CD8-positive, alpha-beta memory T cell (primary cell): ENCODE results near the gene BICDL1. TPM values are rescaled to one million over a fixed set of nuclear protein-coding genes. Genes with fewer than 3 reads are reported as not detected.
A peak's percentile ranks its signal among the peaks of the same experiment; 100 is the strongest.

Experiments
- CTCF ChIA-PET: fragments of 350-600 bp; sonication (Branson Sonifier 250); formaldehyde crosslinking; loops from one replicate; lab custom pipeline; 2021; ENCODE audit warnings: antibody characterized with exemption; lab: Charles Lee
- POLR2A ChIA-PET: fragments of 350-600 bp; sonication (Branson Sonifier 250); formaldehyde crosslinking; loops from one replicate; lab custom pipeline; 2021; ENCODE audit warnings: antibody characterized with exemption; lab: Charles Lee
- DNase-seq, 5 donors: peaks; one replicate each; pipeline versions ENCODE4 v3.0.0 to v3.0.0-alpha.2; 2020 to 2022; ENCODE audit warnings: mixed read lengths in 1 of 5
- H3K27ac ChIP-seq: one replicate; pipeline ENCODE4 v1.7.0; 2013; ENCODE audit warnings: low read depth, mild to moderate bottlenecking, low read length, moderate library complexity
- H3K27me3 ChIP-seq: 2 replicates; pipeline ENCODE4 v1.7.0; 2013; ENCODE audit warnings: low read length, mild to moderate bottlenecking; ENCODE audit not compliant: insufficient read depth, poor library complexity, severe bottlenecking
- H3K36me3 ChIP-seq: 2 replicates; pipeline ENCODE4 v1.7.0; 2013; ENCODE audit warnings: mild to moderate bottlenecking, low read length, moderate library complexity; ENCODE audit not compliant: insufficient read depth
- H3K4me1 ChIP-seq: 2 replicates; pipeline ENCODE4 v1.7.0; 2013; ENCODE audit warnings: mild to moderate bottlenecking, low read length, moderate library complexity; ENCODE audit not compliant: insufficient read depth
- H3K4me3 ChIP-seq: 2 replicates; pipeline ENCODE4 v1.7.0; 2013; ENCODE audit warnings: mild to moderate bottlenecking, low read length
- H3K9me3 ChIP-seq: 2 replicates; pipeline ENCODE4 v1.7.0; 2013; ENCODE audit warnings: mild to moderate bottlenecking, low read length
- H3K27ac Mint-ChIP-seq, 8 donors: one replicate each; pipeline ENCODE4 v1.8.0; 2020 to 2021; ENCODE audit warnings: mixed read lengths in 8 of 8, mild to moderate bottlenecking in 6 of 8, inconsistent platforms in 3 of 8, moderate library complexity in 3 of 8
- H3K27me3 Mint-ChIP-seq, 2 donors: one replicate each; pipeline ENCODE4 v1.8.0; 2020 to 2021; ENCODE audit warnings: mixed read lengths in 2 of 2, mild to moderate bottlenecking in 1 of 2, moderate library complexity in 1 of 2
- H3K36me3 Mint-ChIP-seq, 3 donors: one replicate each; pipeline ENCODE4 v1.8.0; 2020 to 2021; ENCODE audit warnings: mixed read lengths in 3 of 3, inconsistent platforms in 1 of 3, mild to moderate bottlenecking in 1 of 3
- H3K4me1 Mint-ChIP-seq, 3 donors: one replicate each; pipeline ENCODE4 v1.8.0; 2020 to 2021; ENCODE audit warnings: mixed read lengths in 3 of 3, inconsistent platforms in 1 of 3, mild to moderate bottlenecking in 1 of 3
- H3K4me3 Mint-ChIP-seq, 7 donors: one replicate each; pipeline ENCODE4 v1.8.0; 2020 to 2021; ENCODE audit warnings: mixed read lengths in 7 of 7, mild to moderate bottlenecking in 6 of 7, moderate library complexity in 4 of 7, inconsistent platforms in 2 of 7
- H3K9me3 Mint-ChIP-seq, 5 donors: one replicate each; pipeline ENCODE4 v1.8.0; 2020 to 2022; ENCODE audit warnings: mixed read lengths in 5 of 5, mild to moderate bottlenecking in 3 of 5, moderate library complexity in 2 of 5, inconsistent platforms in 1 of 5
- polyA plus RNA-seq: library from polyadenylated mRNA; unstranded; fragments of 300-500 nt; fragmentation: Illumina TruSeq; gene quantifications from one replicate; pipeline ENCODE4 v1.2.3, GENCODE V29; 2021
- total RNA-seq, 2 experiments: library from RNA; stranded (reverse); gene quantifications; one replicate each; pipeline ENCODE4 v1.2.3, GENCODE V29; 2021

BICDL1 gene
- total and polyA plus RNA-seq, 3 experiments from 2014 or later, result 7.4 to 109 (median 106) TPM

- H3K9me3 Mint-ChIP-seq, result no peaks in the 10 kb centered on the region
- no peaks in the 10 kb centered on the region for H3K36me3 ChIP-seq
- no peak for DNase-seq
- peaks cover 57 to 85% (median 84%) of the 10 kb centered on the region in 3 donors for H3K4me1 Mint-ChIP-seq
- ChIA-PET POLR2A (interaction anchor here (0.6 to 3.1 kb wide), 4 partner anchors 29 to 695 kb away, joined by 4 to 35 read pairs (median 8); partner anchors contain the start of gene RPLP0), CTCF (interaction anchor here (1.0 to 3.8 kb wide), 5 partner anchors 9 to 148 kb away, joined by 3 to 24 read pairs (median 3); partner anchors contain the start of gene BICDL1)
- peaks cover 62% of the 10 kb centered on the region for H3K4me1 ChIP-seq
- peak overlapping the region; percentile 59 for H3K27ac ChIP-seq
- H3K36me3 Mint-ChIP-seq, result peaks cover 0 to 35% (median 7%) of the 10 kb centered on the region in 3 donors
- peak overlapping the region; percentile 84 to 98 (median 94) for H3K27ac Mint-ChIP-seq
- H3K4me3 Mint-ChIP-seq, result peak overlapping the region; percentile 92 to 97 (median 96)
- H3K9me3 ChIP-seq, result no peaks in the 10 kb centered on the region
- H3K4me3 ChIP-seq, result peak overlapping the region; percentile 69
- no peaks in the 10 kb centered on the region for H3K27me3 ChIP-seq
- peaks cover 0 to 2% of the 10 kb centered on the region in 2 donors for H3K27me3 Mint-ChIP-seq
Measured at GRCh38 chr12:120115692-120116440, 126.8 kb downstream of the BICDL1 start.

- peak within 1 kb of the TSS; percentile 90 for H3K27ac ChIP-seq
- no peak for DNase-seq
- peaks cover 62% of the 10 kb centered on the region for H3K4me1 ChIP-seq
- peak within 1 kb of the TSS; percentile 89 to 98 (median 95) for H3K27ac Mint-ChIP-seq
- peaks cover 0 to 2% of the 10 kb centered on the region in 2 donors for H3K27me3 Mint-ChIP-seq
- no peaks in the 10 kb centered on the region for H3K9me3 Mint-ChIP-seq
- H3K4me3 ChIP-seq, result peak within 1 kb of the TSS; percentile 69
- no peaks in the 10 kb centered on the region for H3K27me3 ChIP-seq
- no peaks in the 10 kb centered on the region for H3K36me3 ChIP-seq
- H3K4me1 Mint-ChIP-seq, result peaks cover 58 to 85% (median 84%) of the 10 kb centered on the region in 3 donors
- peak within 1 kb of the TSS; percentile 92 to 97 (median 96) for H3K4me3 Mint-ChIP-seq
- H3K36me3 Mint-ChIP-seq, result peaks cover 0 to 35% (median 7%) of the 10 kb centered on the region in 3 donors
- H3K9me3 ChIP-seq, result no peaks in the 10 kb centered on the region
- ChIA-PET CTCF (interaction anchor here (1.3 to 3.8 kb wide), 4 partner anchors 29 to 128 kb away, joined by 6 to 24 read pairs (median 7); partner anchors contain the start of genes BICDL1 and RPLP0), POLR2A (interaction anchor here (0.7 to 3.1 kb wide), 6 partner anchors 29 to 695 kb away, joined by 3 to 35 read pairs (median 10); partner anchors contain the start of genes BICDL1, RNU4-2 and RPLP0)
Measured at GRCh38 chr12:120116441-120116791, 127.4 kb downstream of the BICDL1 start, which contains the start of gene RAB35. Gene RAB35, minus strand, starts transcription at chr12:120116753. Its CDS starts 103 bp downstream, at chr12:120116650.

GRCh38 chr12:120116792-120117651 is 128.0 kb downstream of the BICDL1 start:
- peaks cover 0 to 33% (median 7%) of the 10 kb centered on the region in 3 donors for H3K36me3 Mint-ChIP-seq
- H3K27me3 ChIP-seq, result no peaks in the 10 kb centered on the region
- H3K36me3 ChIP-seq, result no peaks in the 10 kb centered on the region
- POLR2A ChIA-PET, result interaction anchor here (0.6 to 3.1 kb wide), 6 partner anchors 11 to 174 kb away, joined by 3 to 35 read pairs (median 10); partner anchors contain the start of genes BICDL1, RNU4-2 and RPLP0
- peak overlapping the region; percentile 90 for H3K27ac ChIP-seq
- no peaks in the 10 kb centered on the region for H3K27me3 Mint-ChIP-seq
- H3K4me1 Mint-ChIP-seq, result peaks cover 61 to 85% (median 84%) of the 10 kb centered on the region in 3 donors
- CTCF ChIA-PET, result interaction anchor here (1.2 to 3.8 kb wide), 5 partner anchors 26 to 128 kb away, joined by 3 to 24 read pairs (median 6); partner anchors contain the start of genes BICDL1 and RPLP0
- no peaks in the 10 kb centered on the region for H3K9me3 ChIP-seq
- no peaks in the 10 kb centered on the region for H3K9me3 Mint-ChIP-seq
- DNase-seq, result peak; percentile 96 to 98 (median 97)
- peak overlapping the region; percentile 87 to 95 (median 91) for H3K4me3 Mint-ChIP-seq
- peak overlapping the region; percentile 86 to 98 (median 94) for H3K27ac Mint-ChIP-seq
- peak overlapping the region; percentile 68 for H3K4me3 ChIP-seq
- H3K4me1 ChIP-seq, result peaks cover 62% of the 10 kb centered on the region

GRCh38 chr12:120117961-120118320 is 128.9 kb downstream of the BICDL1 start:
- Histone ChIP-seq H3K4me3 (peak overlapping the region; percentile 68), H3K27ac (peak overlapping the region; percentile 90), H3K4me1 (peaks cover 63% of the 10 kb centered on the region), H3K27me3 (no peaks in the 10 kb centered on the region), H3K9me3 (no peaks in the 10 kb centered on the region), H3K36me3 (no peaks in the 10 kb centered on the region)
- Mint-ChIP-seq H3K36me3 (peaks cover 0 to 29% (median 7%) of the 10 kb centered on the region in 3 donors), H3K27me3 (no peaks in the 10 kb centered on the region), H3K4me3 (peak overlapping the region; percentile 87 to 95 (median 91)), H3K9me3 (no peaks in the 10 kb centered on the region), H3K27ac (peak overlapping the region; percentile 86 to 98 (median 90)), H3K4me1 (peaks cover 57 to 77% (median 76%) of the 10 kb centered on the region in 3 donors)
- ChIA-PET CTCF (interaction anchor here (1.2 to 3.8 kb wide), 6 partner anchors 14 to 129 kb away, joined by 3 to 24 read pairs (median 6); partner anchors contain the start of genes BICDL1 and RPLP0), POLR2A (interaction anchor here (1.5 to 3.1 kb wide), 3 partner anchors 83 to 173 kb away, joined by 9 to 35 read pairs (median 18); partner anchors contain the start of genes BICDL1, RNU4-2 and RPLP0)
- DNase-seq, result no peak

GRCh38 chr12:120118321-120119061 is 129.5 kb downstream of the BICDL1 start:
- peak overlapping the region; percentile 68 for H3K4me3 ChIP-seq
- Mint-ChIP-seq H3K27me3 (no peaks in the 10 kb centered on the region), H3K4me3 (peak overlapping the region; percentile 87 to 95 (median 91)), H3K36me3 (peaks cover 0 to 25% (median 7%) of the 10 kb centered on the region in 3 donors), H3K9me3 (no peaks in the 10 kb centered on the region), H3K4me1 (peaks cover 57 to 78% (median 76%) of the 10 kb centered on the region in 3 donors), H3K27ac (peak overlapping the region in 7 of 8 donors; percentile 70 to 98 (median 91))
- POLR2A ChIA-PET, result interaction anchor here (2.4 to 3.1 kb wide), 2 partner anchors 83 to 130 kb away, joined by 18 to 35 read pairs; partner anchors contain the start of genes BICDL1 and RPLP0
- H3K27me3 ChIP-seq, result no peaks in the 10 kb centered on the region
- H3K36me3 ChIP-seq, result no peaks in the 10 kb centered on the region
- CTCF ChIA-PET, result interaction anchor here (1.6 to 3.8 kb wide), 2 partner anchors 14 to 31 kb away, joined by 4 to 24 read pairs; no protein-coding TSS in a partner anchor
- peaks cover 69% of the 10 kb centered on the region for H3K4me1 ChIP-seq
- no peak for DNase-seq
- peak overlapping the region; percentile 90 for H3K27ac ChIP-seq
- no peaks in the 10 kb centered on the region for H3K9me3 ChIP-seq

GRCh38 chr12:120119271-120119973 is 130.4 kb downstream of the BICDL1 start:
- CTCF ChIA-PET, result interaction anchor here (0.7 to 1.6 kb wide), 2 partner anchors 11 to 15 kb away, joined by 3 to 4 read pairs; no protein-coding TSS in a partner anchor
- no peak overlapping the region for H3K27ac ChIP-seq
- DNase-seq, result no peak
- Mint-ChIP-seq H3K4me3 (peak overlapping the region in 4 of 7 donors; percentile 4 to 75 (median 46)), H3K36me3 (peaks cover 0 to 20% (median 6%) of the 10 kb centered on the region in 3 donors), H3K27me3 (no peaks in the 10 kb centered on the region), H3K9me3 (no peaks in the 10 kb centered on the region), H3K4me1 (peaks cover 63 to 80% (median 78%) of the 10 kb centered on the region in 3 donors), H3K27ac (peak overlapping the region in 7 of 8 donors; percentile 13 to 89 (median 55))
- no peaks in the 10 kb centered on the region for H3K27me3 ChIP-seq
- POLR2A ChIA-PET, result no interaction called here
- no peaks in the 10 kb centered on the region for H3K9me3 ChIP-seq
- H3K36me3 ChIP-seq, result no peaks in the 10 kb centered on the region
- no peak overlapping the region for H3K4me3 ChIP-seq
- peaks cover 72% of the 10 kb centered on the region for H3K4me1 ChIP-seq
